SJCRH30 (cell line): Measurements from ENCODE around the gene ZNF581. TPM values are rescaled to one million over a fixed set of nuclear protein-coding genes. Genes with fewer than 3 reads are reported as not detected.
A peak's percentile ranks its signal among the peaks of the same experiment; 100 is the strongest.

Experiments
- DNase-seq, 2 experiments: peaks; one replicate each; pipeline ENCODE4 v3.0.0-alpha.2; 2015 to 2020
- H3K27ac ChIP-seq: fragments of 250-450 bp; sonication (Bioruptor Pico); 2 replicates; pipeline ENCODE4 v1.5.1; 2020; ENCODE audit warnings: mild to moderate bottlenecking, moderate library complexity
- H3K27me3 ChIP-seq: fragments of 250-450 bp; sonication (Bioruptor Pico); 2 replicates; pipeline ENCODE4 v1.5.1; 2020; ENCODE audit warnings: mild to moderate bottlenecking, moderate library complexity
- H3K36me3 ChIP-seq: fragments of 250-450 bp; sonication (Bioruptor Pico); 2 replicates; pipeline ENCODE4 v1.5.1; 2020; ENCODE audit warnings: mild to moderate bottlenecking, moderate library complexity
- H3K4me1 ChIP-seq: fragments of 250-450 bp; sonication (Bioruptor Pico); 2 replicates; pipeline ENCODE4 v1.5.1; 2020; ENCODE audit warnings: mild to moderate bottlenecking, moderate library complexity
- H3K4me3 ChIP-seq: fragments of 250-450 bp; sonication (Bioruptor Pico); 2 replicates; pipeline ENCODE4 v1.5.1; 2020; ENCODE audit warnings: mild to moderate bottlenecking, moderate library complexity
- H3K9me3 ChIP-seq: fragments of 250-450 bp; sonication (Bioruptor Pico); replicated peaks from 2 replicates; pipeline ENCODE4 v1.5.1; 2020; ENCODE audit warnings: mild to moderate bottlenecking, moderate library complexity
- total RNA-seq: library from RNA; depleted of rRNA; stranded (reverse); fragments of >200 nt; shearing (Covaris generic); gene quantifications from 2 replicates; pipeline ENCODE4 v1.2.3, GENCODE V29; 2014

ZNF581 gene
- total RNA-seq, 1 experiment from 2014 or later, result 17.9 TPM

GRCh38 chr19:55667958-55668357 is 24.5 kb downstream of the ZNF581 start:
- DNase-seq, result no peak
- Histone ChIP-seq H3K4me3 (no peak overlapping the region), H3K36me3 (peaks cover 65% of the 10 kb centered on the region), H3K9me3 (no peaks in the 10 kb centered on the region), H3K27ac (no peak overlapping the region), H3K4me1 (peaks cover 3% of the 10 kb centered on the region; the same call in 1 of the 2 replicates), H3K27me3 (no peaks in the 10 kb centered on the region)

GRCh38 chr19:55668603-55669348 is 25.3 kb downstream of the ZNF581 start:
- no peaks in the 10 kb centered on the region for H3K27me3 ChIP-seq
- peaks cover 3% of the 10 kb centered on the region; the same call in 1 of the 2 replicates for H3K4me1 ChIP-seq
- peaks cover 57% of the 10 kb centered on the region for H3K36me3 ChIP-seq
- no peak for DNase-seq
- H3K9me3 ChIP-seq, result no peaks in the 10 kb centered on the region
- H3K4me3 ChIP-seq, result no peak overlapping the region
- H3K27ac ChIP-seq, result no peak overlapping the region

GRCh38 chr19:55669418-55670279 is 26.2 kb downstream of the ZNF581 start:
- H3K4me3 ChIP-seq, result no peak overlapping the region
- peaks cover 50% of the 10 kb centered on the region for H3K36me3 ChIP-seq
- H3K27ac ChIP-seq, result no peak overlapping the region
- no peaks in the 10 kb centered on the region for H3K9me3 ChIP-seq
- peaks cover 3% of the 10 kb centered on the region; the same call in 1 of the 2 replicates for H3K4me1 ChIP-seq
- no peak for DNase-seq
- H3K27me3 ChIP-seq, result no peaks in the 10 kb centered on the region

- no peaks in the 10 kb centered on the region for H3K27me3 ChIP-seq
- no peaks in the 10 kb centered on the region for H3K9me3 ChIP-seq
- peaks cover 46% of the 10 kb centered on the region for H3K36me3 ChIP-seq
- peak; percentile 35 to 38 for DNase-seq
- H3K4me1 ChIP-seq, result peaks cover 3% of the 10 kb centered on the region; the same call in 1 of the 2 replicates
- H3K4me3 ChIP-seq, result no peak overlapping the region
- H3K27ac ChIP-seq, result no peak overlapping the region
These were observed 27.0 kb downstream of the ZNF581 start for GRCh38 chr19:55670280-55671053.

GRCh38 chr19:55671054-55671378 is 27.6 kb downstream of the ZNF581 start:
- Histone ChIP-seq H3K27me3 (no peaks in the 10 kb centered on the region), H3K4me3 (no peak overlapping the region), H3K9me3 (no peaks in the 10 kb centered on the region), H3K4me1 (peaks cover 3% of the 10 kb centered on the region; the same call in 1 of the 2 replicates), H3K27ac (no peak overlapping the region), H3K36me3 (peaks cover 40% of the 10 kb centered on the region)
- DNase-seq, result no peak

GRCh38 chr19:55672418-55672817 is 29.0 kb downstream of the ZNF581 start:
- no peak for DNase-seq
- H3K4me3 ChIP-seq, result no peak overlapping the region
- no peaks in the 10 kb centered on the region for H3K9me3 ChIP-seq
- no peak overlapping the region for H3K27ac ChIP-seq
- no peaks in the 10 kb centered on the region for H3K27me3 ChIP-seq
- H3K4me1 ChIP-seq, result peaks cover 3% of the 10 kb centered on the region; the same call in 1 of the 2 replicates
- peaks cover 28% of the 10 kb centered on the region for H3K36me3 ChIP-seq

GRCh38 chr19:55673465-55673864 is 30.0 kb downstream of the ZNF581 start:
- Histone ChIP-seq H3K9me3 (no peaks in the 10 kb centered on the region), H3K27ac (no peak overlapping the region), H3K4me3 (no peak overlapping the region), H3K36me3 (peaks cover 21% of the 10 kb centered on the region), H3K4me1 (peaks cover 3% of the 10 kb centered on the region; the same call in 1 of the 2 replicates), H3K27me3 (no peaks in the 10 kb centered on the region)
- DNase-seq, result no peak

GRCh38 chr19:55673889-55674288 is 30.4 kb downstream of the ZNF581 start:
- Histone ChIP-seq H3K36me3 (peaks cover 18% of the 10 kb centered on the region), H3K4me1 (peaks cover 3% of the 10 kb centered on the region; the same call in 1 of the 2 replicates), H3K27me3 (no peaks in the 10 kb centered on the region), H3K4me3 (no peak overlapping the region), H3K9me3 (no peaks in the 10 kb centered on the region), H3K27ac (no peak overlapping the region)
- DNase-seq, result no peak

GRCh38 chr19:55674459-55674840 is 31.0 kb downstream of the ZNF581 start:
- Histone ChIP-seq H3K4me3 (peak overlapping the region; percentile 71), H3K27ac (no peak overlapping the region), H3K27me3 (no peaks in the 10 kb centered on the region), H3K36me3 (peaks cover 15% of the 10 kb centered on the region), H3K9me3 (no peaks in the 10 kb centered on the region), H3K4me1 (peaks cover 3% of the 10 kb centered on the region; the same call in 1 of the 2 replicates)
- no peak for DNase-seq

- Histone ChIP-seq H3K27ac (peak within 1 kb of the TSS; percentile 29; the same call in 1 of the 2 replicates), H3K4me1 (peaks cover 3% of the 10 kb centered on the region; the same call in 1 of the 2 replicates), H3K27me3 (no peaks in the 10 kb centered on the region), H3K9me3 (no peaks in the 10 kb centered on the region), H3K4me3 (peak within 1 kb of the TSS; percentile 71), H3K36me3 (peaks cover 12% of the 10 kb centered on the region)
- DNase-seq, result peak; percentile 97
These were observed 31.6 kb downstream of the ZNF581 start, which contains the start of gene EPN1 for GRCh38 chr19:55674841-55675660. EPN1 (plus strand) TSS chr19:55675226; CDS start chr19:55678628, 3,402 bp downstream.

- DNase-seq, result no peak
- peak overlapping the region; percentile 29; the same call in 1 of the 2 replicates for H3K27ac ChIP-seq
- H3K27me3 ChIP-seq, result no peaks in the 10 kb centered on the region
- H3K9me3 ChIP-seq, result no peaks in the 10 kb centered on the region
- peaks cover 3% of the 10 kb centered on the region; the same call in 1 of the 2 replicates for H3K4me1 ChIP-seq
- H3K36me3 ChIP-seq, result peaks cover 11% of the 10 kb centered on the region
- H3K4me3 ChIP-seq, result peak overlapping the region; percentile 71
These were observed 32.4 kb downstream of the ZNF581 start for GRCh38 chr19:55675661-55676354.

GRCh38 chr19:55676383-55676782 is 32.9 kb downstream of the ZNF581 start:
- H3K4me1 ChIP-seq, result peaks cover 3% of the 10 kb centered on the region; the same call in 1 of the 2 replicates
- H3K4me3 ChIP-seq, result no peak overlapping the region
- DNase-seq, result no peak
- H3K9me3 ChIP-seq, result no peaks in the 10 kb centered on the region
- H3K27me3 ChIP-seq, result no peaks in the 10 kb centered on the region
- no peak overlapping the region for H3K27ac ChIP-seq
- peaks cover 12% of the 10 kb centered on the region for H3K36me3 ChIP-seq

GRCh38 chr19:55676889-55677505 is 33.5 kb downstream of the ZNF581 start:
- no peaks in the 10 kb centered on the region for H3K9me3 ChIP-seq
- no peaks in the 10 kb centered on the region for H3K27me3 ChIP-seq
- peaks cover 10% of the 10 kb centered on the region for H3K36me3 ChIP-seq
- peaks cover 3% of the 10 kb centered on the region; the same call in 1 of the 2 replicates for H3K4me1 ChIP-seq
- H3K4me3 ChIP-seq, result no peak overlapping the region
- no peak for DNase-seq
- H3K27ac ChIP-seq, result no peak overlapping the region
